ENCODE results near the gene TNFRSF13B. TPM values are rescaled to one million over a fixed set of nuclear protein-coding genes. Genes with fewer than 3 reads are reported as not detected.

The TNFRSF13B gene
- under 1 TPM in 1 of 4 donors, not detected in 3; 0.66 TPM for total RNA-seq

- no peaks in the 10 kb centered on the region for H3K36me3 ChIP-seq
- peak; percentile 57 for DNase-seq (ENCODE audit: extremely low spot score)
- TF ChIP-seq POLR2AphosphoS5 (IDR thresholded peaks at IDR 0.05) (no peak), POLR2A (IDR thresholded peaks at IDR 0.05; ENCODE audit: low read depth) (no peak), CTCF (IDR thresholded peaks at IDR 0.05) (no peak), EP300 (IDR thresholded peaks at IDR 0.05) (no peak)
- no peaks in the 10 kb centered on the region for H3K9me3 ChIP-seq
- H3K27ac ChIP-seq (replicated peaks in 1 of 4), result no peak within 1 kb of the TSS
- intact Hi-C loops (cut with DNase I), result no loop called here
- WGBS, result 98% methylated on average over 13 of the region's 17 CpGs
- no peaks in the 10 kb centered on the region for H3K4me1 ChIP-seq
- H3K27me3 ChIP-seq, result peaks cover 0 to 17% (median 0%) of the 10 kb centered on the region in 4 donors
- no peak within 1 kb of the TSS for H3K4me3 ChIP-seq
Observed at GRCh38 chr17:16971458-16972338, at the start of gene TNFRSF13B. Gene TNFRSF13B (minus strand): TSS chr17:16972118. CDS start chr17:16972075, 43 bp downstream.

DNA sequence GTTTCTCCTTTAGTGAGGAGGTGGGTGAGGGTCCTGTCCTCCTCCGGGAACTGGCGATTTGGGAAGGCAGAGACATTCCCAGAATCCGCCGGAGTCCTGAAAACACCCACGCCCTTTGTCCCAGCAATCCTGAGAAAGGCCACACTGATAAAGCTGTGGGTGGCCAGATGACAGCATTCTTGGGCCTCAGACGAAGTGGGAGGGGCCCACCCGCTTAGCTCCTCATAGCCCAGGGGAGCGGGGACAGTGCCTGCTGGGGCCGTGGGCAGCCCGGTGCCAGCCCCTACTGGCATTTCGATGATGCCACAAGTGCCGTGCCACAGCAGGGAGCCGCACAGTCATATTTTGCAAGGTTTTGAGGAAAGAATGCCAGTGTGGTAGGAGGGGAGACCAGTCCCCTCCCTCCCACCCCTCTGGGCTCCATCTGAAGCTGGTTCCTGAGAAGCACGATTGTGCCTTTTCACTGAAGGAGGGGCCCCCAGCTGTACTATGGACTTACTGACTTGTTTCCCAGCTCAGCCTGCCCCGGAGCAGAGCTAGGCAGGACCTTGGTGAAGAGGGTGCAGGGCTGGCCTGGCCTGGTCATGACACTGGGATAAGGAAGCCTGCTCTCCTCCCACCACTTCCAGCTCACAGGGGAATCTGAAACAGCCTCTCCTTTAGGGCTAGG lies 49.4 kb upstream of the TNFRSF13B start:
- DNase-seq (ENCODE audit: extremely low spot score), result no peak
- Histone ChIP-seq H3K27ac (replicated peaks in 1 of 4) (peak overlapping the region in 3 of 4 donors; percentile 23 to 54 (median 27)), H3K9me3 (no peaks in the 10 kb centered on the region), H3K36me3 (no peaks in the 10 kb centered on the region), H3K27me3 (no peaks in the 10 kb centered on the region), H3K4me3 (no peak overlapping the region), H3K4me1 (peaks cover 0 to 18% (median 6%) of the 10 kb centered on the region in 4 donors)
- 82% methylated on average over 15 of the region's 15 CpGs for WGBS
- TF ChIP-seq CTCF (IDR thresholded peaks at IDR 0.05), result no peak
- no peak for TF ChIP-seq EP300 (IDR thresholded peaks at IDR 0.05)
- no peak for TF ChIP-seq POLR2A (IDR thresholded peaks at IDR 0.05; ENCODE audit: low read depth)
- no peak for TF ChIP-seq POLR2AphosphoS5 (IDR thresholded peaks at IDR 0.05)
- intact Hi-C loops (cut with DNase I), result no loop called here

GRCh38 chr17:17020821-17021193 lies 48.9 kb upstream of the TNFRSF13B start:
- intact Hi-C loops (cut with DNase I), result no loop called here
- H3K27me3 ChIP-seq, result no peaks in the 10 kb centered on the region
- 98% methylated on average over 4 of the region's 8 CpGs for WGBS
- no peaks in the 10 kb centered on the region for H3K9me3 ChIP-seq
- H3K4me1 ChIP-seq, result peaks cover 0 to 18% (median 6%) of the 10 kb centered on the region in 4 donors
- no peak overlapping the region for H3K4me3 ChIP-seq
- H3K27ac ChIP-seq (replicated peaks in 1 of 4), result peak overlapping the region in 3 of 4 donors; percentile 21 to 54 (median 23)
- no peaks in the 10 kb centered on the region for H3K36me3 ChIP-seq
- no peak for DNase-seq (ENCODE audit: extremely low spot score)
- TF ChIP-seq POLR2AphosphoS5 (IDR thresholded peaks at IDR 0.05) (no peak), CTCF (IDR thresholded peaks at IDR 0.05) (no peak), EP300 (IDR thresholded peaks at IDR 0.05) (no peak), POLR2A (IDR thresholded peaks at IDR 0.05; ENCODE audit: low read depth) (no peak)

- H3K9me3 ChIP-seq, result no peaks in the 10 kb centered on the region
- TF ChIP-seq POLR2AphosphoS5 (IDR thresholded peaks at IDR 0.05), result no peak
- TF ChIP-seq POLR2A (IDR thresholded peaks at IDR 0.05; ENCODE audit: low read depth), result no peak
- no peak for TF ChIP-seq CTCF (IDR thresholded peaks at IDR 0.05)
- TF ChIP-seq EP300 (IDR thresholded peaks at IDR 0.05), result no peak
- H3K27ac ChIP-seq (replicated peaks in 1 of 4), result no peak overlapping the region
- 93% methylated on average over 13 of the region's 13 CpGs for WGBS
- no peak for DNase-seq (ENCODE audit: extremely low spot score)
- H3K36me3 ChIP-seq, result no peaks in the 10 kb centered on the region
- H3K4me1 ChIP-seq, result peaks cover 0 to 16% (median 6%) of the 10 kb centered on the region in 4 donors
- intact Hi-C loops (cut with DNase I), result no loop called here
- no peak overlapping the region for H3K4me3 ChIP-seq
- H3K27me3 ChIP-seq, result no peaks in the 10 kb centered on the region
Observed at GRCh38 chr17:17019891-17020456, 48.1 kb upstream of the TNFRSF13B start.

All from esophagus muscularis mucosa (tissue), 4 donors.